ENCODE data around the gene GSPT1.

The GSPT1 gene

GRCh38 chr16:11843861-11844260, 71.9 kb downstream of the GSPT1 start:
- no peak for TF ChIP-seq CTCF (conservative IDR thresholded peaks at IDR 0.05; ENCODE audit: low read depth, low read length)
- no peak overlapping the region for H3K4me3 ChIP-seq (IDR thresholded peaks at IDR 0.05; ENCODE audit: insufficient read depth, low read depth, low read length)
- peaks cover 59% of the 10 kb centered on the region for H3K36me3 ChIP-seq (ENCODE audit: insufficient read depth)

GRCh38 chr16:11843206-11843605, 72.5 kb downstream of the GSPT1 start:
- Histone ChIP-seq H3K27me3 (ENCODE audit: insufficient read depth, low read depth) (no peaks in the 10 kb centered on the region), H3K4me2 (no peak overlapping the region), H3K79me2 (ENCODE audit: insufficient read depth, low read depth) (peaks cover 57% of the 10 kb centered on the region), H3K4me1 (ENCODE audit: low read depth, poor library complexity, severe bottlenecking) (peaks cover 14% of the 10 kb centered on the region), H4K20me1 (ENCODE audit: insufficient read depth) (0 out of 2 replicates have a peak, but pooled peaks cover 10% of the 10 kb centered on the region), H3K9ac (no peak overlapping the region), H3K36me3 (ENCODE audit: insufficient read depth) (peaks cover 57% of the 10 kb centered on the region), H3K27ac (no peak overlapping the region), H3K4me3 (IDR thresholded peaks at IDR 0.05; ENCODE audit: insufficient read depth, low read depth, low read length) (no peak overlapping the region), H2AFZ (ENCODE audit: low read depth) (no peak overlapping the region)
- no peak for TF ChIP-seq CTCF (conservative IDR thresholded peaks at IDR 0.05; ENCODE audit: low read depth, low read length)

More at GRCh38 chr16:11843861-11844260, 71.9 kb downstream of the GSPT1 start:
- Histone ChIP-seq H2AFZ (ENCODE audit: low read depth) (no peak overlapping the region), H3K27me3 (ENCODE audit: insufficient read depth, low read depth) (no peaks in the 10 kb centered on the region), H3K9ac (no peak overlapping the region), H3K79me2 (ENCODE audit: insufficient read depth, low read depth) (peaks cover 64% of the 10 kb centered on the region), H3K4me1 (ENCODE audit: low read depth, poor library complexity, severe bottlenecking) (peaks cover 20% of the 10 kb centered on the region), H4K20me1 (ENCODE audit: insufficient read depth) (0 out of 2 replicates have a peak, but pooled peaks cover 12% of the 10 kb centered on the region), H3K27ac (no peak overlapping the region), H3K4me2 (no peak overlapping the region)

GRCh38 chr16:11841026-11841425, 74.7 kb downstream of the GSPT1 start:
- Histone ChIP-seq H3K9ac (no peak overlapping the region), H3K79me2 (ENCODE audit: insufficient read depth, low read depth) (peaks cover 36% of the 10 kb centered on the region; the same call in 1 of the 2 replicates), H3K27me3 (ENCODE audit: insufficient read depth, low read depth) (no peaks in the 10 kb centered on the region), H4K20me1 (ENCODE audit: insufficient read depth) (0 out of 2 replicates have a peak, but pooled peaks cover 6% of the 10 kb centered on the region), H3K36me3 (ENCODE audit: insufficient read depth) (peaks cover 48% of the 10 kb centered on the region), H3K27ac (no peak overlapping the region), H3K4me2 (no peak overlapping the region), H3K4me3 (IDR thresholded peaks at IDR 0.05; ENCODE audit: insufficient read depth, low read depth, low read length) (no peak overlapping the region), H2AFZ (ENCODE audit: low read depth) (no peak overlapping the region), H3K4me1 (ENCODE audit: low read depth, poor library complexity, severe bottlenecking) (peaks cover 26% of the 10 kb centered on the region)
- no peak for TF ChIP-seq CTCF (conservative IDR thresholded peaks at IDR 0.05; ENCODE audit: low read depth, low read length)

GRCh38 chr16:11836650-11837244, 79.0 kb downstream of the GSPT1 start:
- peaks cover 30% of the 10 kb centered on the region for H3K36me3 ChIP-seq (ENCODE audit: insufficient read depth)
- no peak overlapping the region for H3K9ac ChIP-seq
- H3K4me2 ChIP-seq: no peak overlapping the region
- no peaks in the 10 kb centered on the region for H3K27me3 ChIP-seq (ENCODE audit: insufficient read depth, low read depth)
- no peak overlapping the region; the same call in 1 of the 2 replicates for H3K27ac ChIP-seq
- H3K79me2 ChIP-seq (ENCODE audit: insufficient read depth, low read depth): peaks cover 4% of the 10 kb centered on the region; the same call in 1 of the 2 replicates
- no peak for TF ChIP-seq CTCF (conservative IDR thresholded peaks at IDR 0.05; ENCODE audit: low read depth, low read length)
- H3K4me1 ChIP-seq (ENCODE audit: low read depth, poor library complexity, severe bottlenecking): peaks cover 44% of the 10 kb centered on the region
- H3K4me3 ChIP-seq (IDR thresholded peaks at IDR 0.05; ENCODE audit: insufficient read depth, low read depth, low read length): no peak overlapping the region
- peaks cover 6% of the 10 kb centered on the region; the same call in 1 of the 2 replicates for H4K20me1 ChIP-seq (ENCODE audit: insufficient read depth)
- no peak overlapping the region for H2AFZ ChIP-seq (ENCODE audit: low read depth)
